ENCODE measurements around the gene MFN2.

DNA sequence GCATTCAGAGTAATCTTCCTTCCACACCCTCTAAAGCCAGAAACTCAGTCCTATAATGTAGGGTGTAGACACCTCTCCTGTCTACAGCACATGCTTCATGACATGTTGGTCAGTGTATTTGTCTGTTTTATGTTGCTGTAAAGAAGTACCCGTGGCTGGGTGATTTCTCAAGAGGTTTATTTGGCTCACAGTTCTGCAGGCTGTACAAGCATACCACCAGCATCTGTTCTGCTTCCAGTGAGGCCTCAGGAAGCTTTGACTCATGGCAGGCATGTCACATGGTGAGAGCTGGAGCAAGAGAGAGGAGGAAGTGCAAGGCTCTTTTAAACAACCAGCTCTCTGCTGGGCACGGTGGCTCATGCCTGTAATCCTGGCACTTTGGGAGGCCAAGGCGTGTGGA lies 33.6 kb upstream of the MFN2 start:
- TF ChIP-seq POLR2A (IDR thresholded peaks at IDR 0.05; ENCODE audit: low read depth, low read length): no peak
- no peak for TF ChIP-seq POU2F2 (IDR thresholded peaks at IDR 0.05; ENCODE audit: low read depth, low read length)
- TF ChIP-seq PAX5 (IDR thresholded peaks at IDR 0.05; ENCODE audit: insufficient read depth, low read length, severe bottlenecking): no peak

Measured in GM12891 (cell line).